Gastrocnemius medialis (tissue), 4 donors: Measurements from ENCODE around the gene CXCR4. TPM values are rescaled to one million over a fixed set of nuclear protein-coding genes. Genes with fewer than 3 reads are reported as not detected.

Source experiments
- ATAC-seq, 2 donors: fragments of 150-250 bp; one replicate each; pipeline ENCODE4 v1.9.1; 2016
- DNase-seq, 2 donors: peaks; one replicate each; pipeline ENCODE4 v3.0.0-alpha.2; 2019
- H3K27ac ChIP-seq, 4 donors: fragments of 200-600 bp; sonication (generic); 1 replicate in 1 of 4; 2 replicates in 3 of 4; pipeline ENCODE4 v1.5.1; 2016 to 2018; ENCODE audit warnings: mild to moderate bottlenecking in 2 of 4, moderate library complexity in 1 of 4
- H3K27me3 ChIP-seq, 3 donors: fragments of 200-600 bp; sonication (generic) in 2 of 3; 1 replicate in 1 of 3; 2 replicates in 2 of 3; pipeline versions ENCODE4 v1.5.1 to v1.6.0; 2016 to 2019; ENCODE audit warnings: mild to moderate bottlenecking in 1 of 3, moderate library complexity in 1 of 3
- H3K36me3 ChIP-seq, 2 donors: fragments of 200-600 bp; sonication (generic) in 1 of 2; one replicate each; pipeline ENCODE4 v1.5.1; 2017 to 2018
- H3K4me1 ChIP-seq, 2 donors: fragments of 200-600 bp; sonication (generic) in 1 of 2; one replicate each; pipeline ENCODE4 v1.5.1; 2016 to 2017; ENCODE audit warnings: mild to moderate bottlenecking in 2 of 2
- H3K4me3 ChIP-seq, 4 donors: fragments of 200-600 bp; sonication (generic) in 3 of 4; 1 replicate in 1 of 4; 2 replicates in 3 of 4; pipeline ENCODE4 v1.5.1; 2016 to 2019; ENCODE audit warnings: mild to moderate bottlenecking in 2 of 4
- H3K9me3 ChIP-seq, 3 donors: fragments of 200-600 bp; sonication (generic) in 2 of 3; 1 replicate in 1 of 3; 2 replicates in 2 of 3; pipeline ENCODE4 v1.5.1; 2016 to 2019
- POLR2A ChIP-seq, 2 donors: fragments of 450-650 bp; IDR thresholded peaks; one replicate each; pipeline ENCODE4 v1.6.1; 2017; ENCODE audit warnings: antibody characterized with exemption in 2 of 2, mild to moderate bottlenecking in 2 of 2, moderate library complexity in 2 of 2
- in situ Hi-C, 4 donors: fragments of 200-750 bp; cut with MboI; loops; one replicate each; pipeline versions ENCODE4 v1.15.0 to v1.8.0; 2017; ENCODE audit warnings: low sequenced_read_pairs in 4 of 4
- intact Hi-C: fragments of 100-400 bp; cut with DNase I; formaldehyde crosslinking; loops from one replicate; pipeline ENCODE4 v1.15.1; 2023; ENCODE audit warnings: low total_unique reads
- total RNA-seq, 4 donors: library from RNA; depleted of rRNA; stranded (reverse); fragments of >200 nt; gene quantifications; one replicate each; pipeline versions ENCODE4 v1.1.0 to v1.2.3, GENCODE V29; 2016
- TF ChIP-seq, protein P1 (sequence below), 5 experiments: fragments of 450-650 bp in 3 of 5; fragments of 200-600 bp in 2 of 5; sonication (generic) in 2 of 5; IDR thresholded peaks in 4 of 5; conservative IDR thresholded peaks in 1 of 5; 1 replicate in 4 of 5; 2 replicates in 1 of 5; pipeline ENCODE4 v1.5.1; 2016 to 2019; ENCODE audit warnings: antibody characterized with exemption in 5 of 5, mild to moderate bottlenecking in 3 of 5, moderate library complexity in 3 of 5

CXCR4 gene
- total RNA-seq, 4 donors from 2014 or later, result 2.5 to 6.6 (median 4.0) TPM

- Histone ChIP-seq H3K9me3 (no peaks in the 10 kb centered on the region), H3K36me3 (no peaks in the 10 kb centered on the region), H3K4me3 (no peak overlapping the region), H3K27me3 (no peaks in the 10 kb centered on the region), H3K27ac (no peak overlapping the region), H3K4me1 (no peaks in the 10 kb centered on the region)
- intact Hi-C loops, result no loop called here
- DNase-seq, result no peak
- ATAC-seq, result no peak
- no peak for TF ChIP-seq POLR2A (IDR thresholded peaks at IDR 0.05)
- TF ChIP-seq, protein P1, sequence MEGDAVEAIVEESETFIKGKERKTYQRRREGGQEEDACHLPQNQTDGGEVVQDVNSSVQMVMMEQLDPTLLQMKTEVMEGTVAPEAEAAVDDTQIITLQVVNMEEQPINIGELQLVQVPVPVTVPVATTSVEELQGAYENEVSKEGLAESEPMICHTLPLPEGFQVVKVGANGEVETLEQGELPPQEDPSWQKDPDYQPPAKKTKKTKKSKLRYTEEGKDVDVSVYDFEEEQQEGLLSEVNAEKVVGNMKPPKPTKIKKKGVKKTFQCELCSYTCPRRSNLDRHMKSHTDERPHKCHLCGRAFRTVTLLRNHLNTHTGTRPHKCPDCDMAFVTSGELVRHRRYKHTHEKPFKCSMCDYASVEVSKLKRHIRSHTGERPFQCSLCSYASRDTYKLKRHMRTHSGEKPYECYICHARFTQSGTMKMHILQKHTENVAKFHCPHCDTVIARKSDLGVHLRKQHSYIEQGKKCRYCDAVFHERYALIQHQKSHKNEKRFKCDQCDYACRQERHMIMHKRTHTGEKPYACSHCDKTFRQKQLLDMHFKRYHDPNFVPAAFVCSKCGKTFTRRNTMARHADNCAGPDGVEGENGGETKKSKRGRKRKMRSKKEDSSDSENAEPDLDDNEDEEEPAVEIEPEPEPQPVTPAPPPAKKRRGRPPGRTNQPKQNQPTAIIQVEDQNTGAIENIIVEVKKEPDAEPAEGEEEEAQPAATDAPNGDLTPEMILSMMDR (IDR thresholded peaks at IDR 0.05 in 4 of 5, conservative IDR thresholded peaks at IDR 0.05 in 1 of 5), result no peak
- in situ Hi-C loops, result no loop called here
Observed at GRCh38 chr2:136143603-136144451, 25.9 kb upstream of the CXCR4 start.

DNA sequence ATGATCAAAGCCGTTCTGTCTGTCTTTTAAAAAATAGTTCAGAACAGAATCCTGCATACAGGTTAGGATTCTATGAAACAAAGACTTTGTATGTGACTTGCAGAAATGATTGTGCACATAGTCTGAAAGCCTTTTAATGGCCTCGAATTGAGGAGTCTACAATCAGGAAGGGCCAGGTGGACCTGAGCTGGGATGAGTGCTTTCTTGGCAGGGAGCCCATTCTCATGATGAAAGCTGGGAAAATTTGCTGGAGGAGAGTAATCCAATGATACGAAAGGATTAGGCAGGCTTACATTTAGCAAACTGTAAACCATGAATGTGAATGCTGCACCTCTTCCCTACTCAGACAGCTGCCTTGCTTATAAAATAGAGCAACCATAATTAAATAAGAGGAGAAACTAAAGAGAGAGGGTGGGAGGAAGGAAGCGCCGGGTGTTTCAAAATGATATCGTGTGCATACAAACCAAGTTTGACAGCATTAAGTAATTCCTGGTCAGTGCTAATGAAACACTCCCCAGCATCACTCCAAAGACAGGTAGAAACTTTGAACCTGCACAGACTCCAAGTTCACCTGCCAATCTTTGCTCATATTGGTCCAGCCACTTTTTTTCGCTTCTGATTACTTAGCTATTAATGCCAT, 23.7 kb upstream of the CXCR4 start:
- ATAC-seq, result no peak
- Histone ChIP-seq H3K36me3 (no peaks in the 10 kb centered on the region), H3K4me3 (no peak overlapping the region), H3K27me3 (no peaks in the 10 kb centered on the region), H3K27ac (no peak overlapping the region), H3K9me3 (no peaks in the 10 kb centered on the region), H3K4me1 (no peaks in the 10 kb centered on the region)
- DNase-seq, result no peak
- no peak for TF ChIP-seq POLR2A (IDR thresholded peaks at IDR 0.05)
- TF ChIP-seq, protein P1 (IDR thresholded peaks at IDR 0.05 in 4 of 5, conservative IDR thresholded peaks at IDR 0.05 in 1 of 5), result no peak
- intact Hi-C loops, result no loop called here
- in situ Hi-C loops, result no loop called here

DNA sequence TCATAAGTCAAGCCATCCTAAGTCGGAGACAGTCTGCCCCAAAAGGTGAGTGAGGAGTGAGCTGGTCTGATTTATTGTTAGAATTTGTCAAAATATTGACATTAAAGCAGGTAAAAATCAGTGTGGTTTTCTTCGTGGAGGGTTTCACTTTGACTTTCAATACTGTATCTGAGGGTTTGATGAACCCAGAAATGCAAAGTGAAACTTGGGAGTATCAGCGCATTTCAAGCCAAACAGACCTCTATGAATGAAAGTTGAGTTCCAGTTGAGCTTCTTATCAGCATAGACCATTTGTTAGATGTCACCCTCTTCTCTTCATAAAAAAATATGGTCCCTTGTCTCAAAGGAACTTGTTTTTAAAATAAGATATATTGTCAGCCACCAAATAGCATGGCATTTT, 21.7 kb upstream of the CXCR4 start:
- H3K9me3 ChIP-seq, result no peaks in the 10 kb centered on the region
- ATAC-seq (no peak), DNase-seq (no peak)
- no peaks in the 10 kb centered on the region for H3K27me3 ChIP-seq
- in situ Hi-C loops (no loop called here), intact Hi-C loops (no loop called here)
- H3K27ac ChIP-seq, result no peak overlapping the region
- H3K4me1 ChIP-seq, result no peaks in the 10 kb centered on the region
- no peaks in the 10 kb centered on the region for H3K36me3 ChIP-seq
- no peak overlapping the region for H3K4me3 ChIP-seq
- TF ChIP-seq POLR2A (IDR thresholded peaks at IDR 0.05), result no peak
- TF ChIP-seq, protein P1 (IDR thresholded peaks at IDR 0.05 in 4 of 5, conservative IDR thresholded peaks at IDR 0.05 in 1 of 5), result no peak

DNA sequence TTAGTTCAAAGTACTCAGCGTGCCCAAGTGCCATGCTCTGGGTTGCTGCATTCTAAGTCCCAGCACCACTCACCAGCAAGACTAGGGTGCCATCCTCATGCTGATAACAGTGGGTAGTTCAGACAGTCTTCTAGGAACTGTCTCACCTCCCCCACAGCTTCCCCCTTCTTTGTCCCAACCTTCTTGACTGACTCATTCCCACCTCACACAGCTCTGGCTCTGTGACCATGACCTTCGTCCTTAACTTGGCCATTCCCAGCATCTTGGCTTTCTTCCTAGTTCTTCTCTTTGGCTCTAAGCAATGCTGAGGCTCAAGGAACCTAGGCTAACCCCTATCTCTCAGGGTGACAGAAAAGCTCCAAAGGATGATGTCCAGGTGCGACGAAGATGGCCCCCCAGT, 20.0 kb upstream of the CXCR4 start:
- Histone ChIP-seq H3K9me3 (no peaks in the 10 kb centered on the region), H3K4me1 (no peaks in the 10 kb centered on the region), H3K27me3 (no peaks in the 10 kb centered on the region), H3K4me3 (no peak overlapping the region), H3K27ac (no peak overlapping the region), H3K36me3 (no peaks in the 10 kb centered on the region)
- intact Hi-C loops (no loop called here), in situ Hi-C loops (no loop called here)
- DNase-seq (no peak), ATAC-seq (no peak)
- TF ChIP-seq POLR2A (IDR thresholded peaks at IDR 0.05), result no peak

- Histone ChIP-seq H3K9me3 (no peaks in the 10 kb centered on the region), H3K4me3 (no peak overlapping the region), H3K27ac (no peak overlapping the region), H3K36me3 (no peaks in the 10 kb centered on the region), H3K27me3 (peaks cover 0 to 4% (median 0%) of the 10 kb centered on the region in 3 donors), H3K4me1 (no peaks in the 10 kb centered on the region)
- in situ Hi-C loops (no loop called here), intact Hi-C loops (no loop called here)
- ATAC-seq (no peak), DNase-seq (no peak)
- no peak for TF ChIP-seq POLR2A (IDR thresholded peaks at IDR 0.05)
- TF ChIP-seq, protein P1 (IDR thresholded peaks at IDR 0.05 in 4 of 5, conservative IDR thresholded peaks at IDR 0.05 in 1 of 5), result no peak
Observed at GRCh38 chr2:136136931-136137330, 19.0 kb upstream of the CXCR4 start.
